Thoracic aorta (tissue), 2 donors: ENCODE data around the gene CGREF1. TPM values are rescaled to one million over a fixed set of nuclear protein-coding genes. Genes with fewer than 3 reads are reported as not detected.

Source experiments
- ATAC-seq: fragments of 150-250 bp; one replicate; pipeline ENCODE4 v1.8.0; 2017; ENCODE audit warnings: low read depth; ENCODE audit not compliant: insufficient number of reproducible peaks, low FRiP score
- DNase-seq: peaks from one replicate; pipeline ENCODE4 v3.0.0-alpha.2; 2020; ENCODE audit warnings: low spot score
- H3K27ac ChIP-seq, 2 donors: fragments of 200-600 bp; sonication (generic); 1 replicate in 1 of 2; 2 replicates in 1 of 2; pipeline ENCODE4 v1.5.1; 2016; ENCODE audit warnings: mild to moderate bottlenecking in 2 of 2, moderate library complexity in 2 of 2
- H3K27me3 ChIP-seq: fragments of 200-600 bp; sonication (generic); replicated peaks from 2 replicates; pipeline ENCODE4 v1.6.0; 2016; ENCODE audit warnings: mild to moderate bottlenecking; ENCODE audit not compliant: insufficient read depth
- H3K36me3 ChIP-seq: fragments of 200-600 bp; sonication (generic); one replicate; pipeline ENCODE4 v1.5.1; 2016
- H3K4me1 ChIP-seq, 2 donors: fragments of 200-600 bp; sonication (generic); 1 replicate in 1 of 2; 2 replicates in 1 of 2; pipeline versions ENCODE4 v1.5.1 to v1.6.0; 2016; ENCODE audit warnings: low read depth in 2 of 2, mild to moderate bottlenecking in 1 of 2; ENCODE audit not compliant: control insufficient read depth in 1 of 2
- H3K4me3 ChIP-seq: fragments of 200-600 bp; sonication (generic); 2 replicates; pipeline ENCODE4 v1.5.1; 2016; ENCODE audit warnings: mild to moderate bottlenecking
- H3K9me3 ChIP-seq: fragments of 200-600 bp; sonication (generic); 2 replicates; pipeline ENCODE4 v1.5.1; 2016
- total RNA-seq, 2 donors: library from RNA; depleted of rRNA; stranded (reverse); fragments of >200 nt; gene quantifications; one replicate each; pipeline versions ENCODE4 v1.1.0 to v1.2.3, GENCODE V29; 2016
- TF ChIP-seq, protein P1 (sequence below): fragments of 200-600 bp; sonication (generic); IDR thresholded peaks from one replicate; pipeline ENCODE4 v1.5.1; 2019; ENCODE audit warnings: antibody characterized with exemption

Gene CGREF1
- total RNA-seq, 2 donors from 2014 or later: 18.8 to 19.8 TPM

- TF ChIP-seq, protein P1, sequence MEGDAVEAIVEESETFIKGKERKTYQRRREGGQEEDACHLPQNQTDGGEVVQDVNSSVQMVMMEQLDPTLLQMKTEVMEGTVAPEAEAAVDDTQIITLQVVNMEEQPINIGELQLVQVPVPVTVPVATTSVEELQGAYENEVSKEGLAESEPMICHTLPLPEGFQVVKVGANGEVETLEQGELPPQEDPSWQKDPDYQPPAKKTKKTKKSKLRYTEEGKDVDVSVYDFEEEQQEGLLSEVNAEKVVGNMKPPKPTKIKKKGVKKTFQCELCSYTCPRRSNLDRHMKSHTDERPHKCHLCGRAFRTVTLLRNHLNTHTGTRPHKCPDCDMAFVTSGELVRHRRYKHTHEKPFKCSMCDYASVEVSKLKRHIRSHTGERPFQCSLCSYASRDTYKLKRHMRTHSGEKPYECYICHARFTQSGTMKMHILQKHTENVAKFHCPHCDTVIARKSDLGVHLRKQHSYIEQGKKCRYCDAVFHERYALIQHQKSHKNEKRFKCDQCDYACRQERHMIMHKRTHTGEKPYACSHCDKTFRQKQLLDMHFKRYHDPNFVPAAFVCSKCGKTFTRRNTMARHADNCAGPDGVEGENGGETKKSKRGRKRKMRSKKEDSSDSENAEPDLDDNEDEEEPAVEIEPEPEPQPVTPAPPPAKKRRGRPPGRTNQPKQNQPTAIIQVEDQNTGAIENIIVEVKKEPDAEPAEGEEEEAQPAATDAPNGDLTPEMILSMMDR: no peak
- peak; percentile 65 for DNase-seq
- Histone ChIP-seq H3K27me3 (no peaks in the 10 kb centered on the region), H3K4me1 (peaks cover 28 to 68% of the 10 kb centered on the region in 2 donors), H3K36me3 (peaks cover 3% of the 10 kb centered on the region), H3K4me3 (peak within 1 kb of the TSS; percentile 92), H3K9me3 (no peaks in the 10 kb centered on the region), H3K27ac (peak within 1 kb of the TSS; percentile 88 to 99)
- peak; percentile 68 for ATAC-seq
These were observed 47.5 kb downstream of the CGREF1 start, which contains the start of gene OST4 for GRCh38 chr2:27071277-27071989. TSS of gene OST4 (minus strand) at chr2:27071654.

- Histone ChIP-seq H3K27me3 (no peaks in the 10 kb centered on the region), H3K4me3 (peak overlapping the region; percentile 92), H3K27ac (peak overlapping the region; percentile 81 to 99), H3K36me3 (peaks cover 3% of the 10 kb centered on the region), H3K4me1 (peaks cover 28 to 64% of the 10 kb centered on the region in 2 donors), H3K9me3 (no peaks in the 10 kb centered on the region)
- DNase-seq (no peak), ATAC-seq (no peak)
- TF ChIP-seq, protein P1: no peak
These were observed 48.2 kb downstream of the CGREF1 start for GRCh38 chr2:27070653-27071276.

- DNase-seq: no peak
- Histone ChIP-seq H3K36me3 (peaks cover 3% of the 10 kb centered on the region), H3K9me3 (no peaks in the 10 kb centered on the region), H3K4me1 (peaks cover 28 to 57% of the 10 kb centered on the region in 2 donors), H3K27me3 (no peaks in the 10 kb centered on the region), H3K4me3 (peak overlapping the region; percentile 92), H3K27ac (peak overlapping the region; percentile 15 to 99)
- TF ChIP-seq, protein P1: no peak
- no peak for ATAC-seq
These were observed 48.8 kb downstream of the CGREF1 start for GRCh38 chr2:27069961-27070618.

DNA sequence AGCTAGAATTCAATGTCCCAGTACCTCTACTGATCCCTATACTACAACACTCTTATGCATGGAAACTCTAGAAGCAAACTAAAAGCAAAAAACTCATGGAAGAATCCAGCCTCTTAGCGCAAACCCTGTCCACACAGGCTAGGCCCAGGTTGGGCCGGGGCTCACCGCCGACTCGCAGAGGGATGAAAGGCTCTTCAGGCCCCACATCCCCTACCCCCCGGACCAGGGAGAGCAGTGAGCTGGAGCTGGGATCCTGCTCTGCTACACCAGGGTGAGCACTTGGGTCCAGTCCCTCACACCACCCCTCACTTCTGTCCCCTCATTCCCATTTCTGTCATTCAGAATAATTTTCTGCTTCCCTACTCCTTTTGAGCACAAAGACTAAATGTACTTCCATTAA is 49.5 kb downstream of the CGREF1 start:
- peaks cover 3% of the 10 kb centered on the region for H3K36me3 ChIP-seq
- DNase-seq: no peak

More for the DNA sequence above, 49.5 kb downstream of the CGREF1 start:
- TF ChIP-seq, protein P1: no peak
- peaks cover 23 to 51% of the 10 kb centered on the region in 2 donors for H3K4me1 ChIP-seq
- H3K27ac ChIP-seq: peak overlapping the region; percentile 15 to 99
- no peak for ATAC-seq
- no peak overlapping the region for H3K4me3 ChIP-seq
- no peaks in the 10 kb centered on the region for H3K27me3 ChIP-seq
- no peaks in the 10 kb centered on the region for H3K9me3 ChIP-seq
